Psoas muscle (tissue), 8 donors: Measurements from ENCODE around the gene RXFP4. TPM values are rescaled to one million over a fixed set of nuclear protein-coding genes. Genes with fewer than 3 reads are reported as not detected.

Source experiments
- ATAC-seq, 4 donors: fragments of 200-7000 bp; cut with Tn5 transposase; one replicate each; pipeline ENCODE4 v1.9.1; 2020; ENCODE audit warnings: moderate library complexity in 3 of 4, mild to moderate bottlenecking in 2 of 4
- DNase-seq, 2 donors: peaks; one replicate each; pipeline ENCODE4 v3.0.0-alpha.2; 2020
- H3K27ac ChIP-seq: fragments of 200-600 bp; one replicate; pipeline ENCODE4 v1.8.0; 2022
- H3K27me3 ChIP-seq, 3 donors: fragments of 200-600 bp in 1 of 3; one replicate each; pipeline versions ENCODE4 v1.6.1 to v1.8.0; 2013 to 2022; ENCODE audit warnings: low read length in 2 of 3, mild to moderate bottlenecking in 2 of 3, moderate library complexity in 1 of 3; ENCODE audit not compliant: insufficient read depth in 3 of 3
- H3K36me3 ChIP-seq, 2 donors: fragments of 200-600 bp in 1 of 2; one replicate each; pipeline versions ENCODE4 v1.6.1 to v1.8.0; 2013 to 2022; ENCODE audit warnings: low read depth in 1 of 2, mild to moderate bottlenecking in 1 of 2, moderate library complexity in 1 of 2; ENCODE audit not compliant: insufficient read depth in 1 of 2
- H3K4me1 ChIP-seq: fragments of 200-600 bp; one replicate; pipeline ENCODE4 v1.8.0; 2022
- H3K4me3 ChIP-seq: fragments of 200-600 bp; one replicate; pipeline ENCODE4 v1.8.0; 2022; ENCODE audit warnings: mild to moderate bottlenecking
- H3K9me3 ChIP-seq: fragments of 200-600 bp; one replicate; pipeline ENCODE4 v1.8.0; 2022
- WGBS, 3 donors: extraction: QIAGEN DNeasy Blood & Tissue Kit; methylation state at CpG; one replicate each; pipeline versions ENCODE4 v1.1.6 to v1.1.7; 2013; 5-methylcytosine and 5-hydroxymethylcytosine counted together
- intact Hi-C, 2 donors: fragments of 100-400 bp; cut with DNase I; formaldehyde crosslinking; loops; one replicate each; pipeline versions ENCODE4 v1.11.0 to v1.14.2; 2022
- polyA plus RNA-seq, 3 donors: library from polyadenylated mRNA; stranded (reverse); fragments of 200-250 nt; gene quantifications; one replicate each; pipeline ENCODE4 v1.2.3, GENCODE V29; 2013
- total RNA-seq, 4 donors: library from RNA; stranded (reverse); fragmentation: NEBNext Ultra II Directional in 2 of 4; extraction: Animal tissue kit (Norgen Biotek cat#: 25700) in 2 of 4; gene quantifications; one replicate each; pipeline versions ENCODE4 v1.2.1 to v1.2.4, GENCODE V29; 2021 to 2023
- TF ChIP-seq, protein P1 (sequence below): fragments of 200-600 bp; IDR thresholded peaks from one replicate; pipeline ENCODE4 v1.8.0; 2022; ENCODE audit warnings: antibody characterized with exemption
- donor health status: healthy with polysubstance abuse.
- donor health status: DM: no; HTN: no; CAD: no; lungs with moderate emphysema.
- donor health status: Bipolar disorder and iron deficiency.
- donor health status: healthy.
- donor health status: DM: yes; HTN: yes; CAD: no.
- donor health status: DM: no; HTN: no; CAD: no.
- donor health status: DM: no; HTN: no; CAD: no.
- donor health status: DM: yes; HTN: yes; CAD: no.

RXFP4 gene
- total and polyA plus RNA-seq, 7 donors: not detected

DNA sequence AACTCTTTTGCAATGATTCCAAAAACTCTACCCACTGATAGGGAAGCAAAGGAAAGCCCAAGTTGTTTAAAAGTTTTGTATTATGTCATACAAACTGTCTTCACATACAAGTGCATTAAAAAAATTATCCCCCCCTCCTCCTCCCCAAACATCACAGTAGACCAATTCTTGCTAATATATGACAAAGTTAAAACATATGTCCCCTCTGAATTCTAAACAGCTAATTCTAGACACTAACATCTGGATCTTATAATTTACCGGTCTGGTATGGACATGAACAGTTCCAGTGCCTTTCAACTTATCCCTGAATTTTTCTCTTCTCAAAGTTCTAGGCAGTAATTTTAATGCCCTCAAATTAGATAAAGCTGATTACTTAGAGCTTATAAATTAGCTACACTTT is 43.7 kb upstream of the RXFP4 start:
- peaks cover 10% of the 10 kb centered on the region for H3K4me1 ChIP-seq
- 77 to 92% (median 87%) methylated on average over 1 of the region's 1 CpG for WGBS, 3 donors
- H3K36me3 ChIP-seq: peaks cover 0 to 72% of the 10 kb centered on the region in 2 donors
- intact Hi-C loops: loop anchor here in 1 of 2 donors (10.0 kb wide), 1 partner anchor 543 kb away; no protein-coding TSS in a partner anchor
- TF ChIP-seq, protein P1, sequence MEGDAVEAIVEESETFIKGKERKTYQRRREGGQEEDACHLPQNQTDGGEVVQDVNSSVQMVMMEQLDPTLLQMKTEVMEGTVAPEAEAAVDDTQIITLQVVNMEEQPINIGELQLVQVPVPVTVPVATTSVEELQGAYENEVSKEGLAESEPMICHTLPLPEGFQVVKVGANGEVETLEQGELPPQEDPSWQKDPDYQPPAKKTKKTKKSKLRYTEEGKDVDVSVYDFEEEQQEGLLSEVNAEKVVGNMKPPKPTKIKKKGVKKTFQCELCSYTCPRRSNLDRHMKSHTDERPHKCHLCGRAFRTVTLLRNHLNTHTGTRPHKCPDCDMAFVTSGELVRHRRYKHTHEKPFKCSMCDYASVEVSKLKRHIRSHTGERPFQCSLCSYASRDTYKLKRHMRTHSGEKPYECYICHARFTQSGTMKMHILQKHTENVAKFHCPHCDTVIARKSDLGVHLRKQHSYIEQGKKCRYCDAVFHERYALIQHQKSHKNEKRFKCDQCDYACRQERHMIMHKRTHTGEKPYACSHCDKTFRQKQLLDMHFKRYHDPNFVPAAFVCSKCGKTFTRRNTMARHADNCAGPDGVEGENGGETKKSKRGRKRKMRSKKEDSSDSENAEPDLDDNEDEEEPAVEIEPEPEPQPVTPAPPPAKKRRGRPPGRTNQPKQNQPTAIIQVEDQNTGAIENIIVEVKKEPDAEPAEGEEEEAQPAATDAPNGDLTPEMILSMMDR: no peak
- DNase-seq: no peak
- no peaks in the 10 kb centered on the region for H3K27me3 ChIP-seq
- H3K4me3 ChIP-seq: no peak overlapping the region
- no peak overlapping the region for H3K27ac ChIP-seq
- ATAC-seq: no peak
- H3K9me3 ChIP-seq: no peaks in the 10 kb centered on the region

- Histone ChIP-seq H3K4me3 (no peak overlapping the region), H3K9me3 (no peaks in the 10 kb centered on the region), H3K4me1 (peaks cover 2% of the 10 kb centered on the region), H3K27ac (no peak overlapping the region), H3K27me3 (no peaks in the 10 kb centered on the region), H3K36me3 (peaks cover 0 to 83% of the 10 kb centered on the region in 2 donors)
- 79 to 84% (median 81%) methylated on average over 2 of the region's 2 CpGs for WGBS, 3 donors
- TF ChIP-seq, protein P1: no peak
- DNase-seq (no peak), ATAC-seq (no peak)
- intact Hi-C loops: loop anchor here in 1 of 2 donors (10.0 kb wide), 1 partner anchor 544 kb away; no protein-coding TSS in a partner anchor
Measured at GRCh38 chr1:155898888-155899287, 42.5 kb upstream of the RXFP4 start.

- Histone ChIP-seq H3K4me1 (no peaks in the 10 kb centered on the region), H3K36me3 (peaks cover 4 to 91% of the 10 kb centered on the region in 2 donors), H3K27ac (no peak overlapping the region), H3K9me3 (no peaks in the 10 kb centered on the region), H3K4me3 (no peak overlapping the region), H3K27me3 (no peaks in the 10 kb centered on the region)
- intact Hi-C loops: loop anchor here in 1 of 2 donors (10.0 kb wide), 1 partner anchor 545 kb away; no protein-coding TSS in a partner anchor
- 89 to 91% (median 90%) methylated on average over 2 of the region's 2 CpGs for WGBS, 3 donors
- ATAC-seq (no peak), DNase-seq (no peak)
- TF ChIP-seq, protein P1: no peak
Measured at GRCh38 chr1:155899683-155900082, 41.8 kb upstream of the RXFP4 start.

DNA sequence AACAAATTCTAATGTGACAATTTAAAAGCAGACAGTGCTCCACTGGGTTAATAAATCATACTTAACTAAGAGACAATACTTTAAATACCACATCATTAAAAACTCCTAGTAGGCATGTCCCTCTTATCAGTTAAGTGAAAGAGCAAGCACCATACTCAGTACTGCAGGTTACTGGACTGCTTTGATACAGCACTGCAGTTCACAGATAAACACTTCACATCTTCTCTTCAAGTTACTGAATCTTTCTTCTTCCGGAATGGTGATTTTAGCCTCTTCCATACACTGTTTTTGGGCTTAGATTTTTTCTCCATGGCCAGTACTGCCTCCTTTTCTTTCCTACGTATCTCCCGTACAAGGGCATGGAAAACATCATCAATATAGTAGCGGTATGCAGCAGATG is 41.3 kb upstream of the RXFP4 start:
- DNase-seq (no peak), ATAC-seq (no peak)
- no peak overlapping the region for H3K27ac ChIP-seq
- H3K4me1 ChIP-seq: no peaks in the 10 kb centered on the region
- no peaks in the 10 kb centered on the region for H3K27me3 ChIP-seq
- H3K36me3 ChIP-seq: peaks cover 6 to 96% of the 10 kb centered on the region in 2 donors
- no peak overlapping the region for H3K4me3 ChIP-seq
- TF ChIP-seq, protein P1: no peak
- no peaks in the 10 kb centered on the region for H3K9me3 ChIP-seq
- 81 to 92% (median 84%) methylated on average over 4 of the region's 4 CpGs for WGBS, 3 donors
- intact Hi-C loops: no loop called here

DNA sequence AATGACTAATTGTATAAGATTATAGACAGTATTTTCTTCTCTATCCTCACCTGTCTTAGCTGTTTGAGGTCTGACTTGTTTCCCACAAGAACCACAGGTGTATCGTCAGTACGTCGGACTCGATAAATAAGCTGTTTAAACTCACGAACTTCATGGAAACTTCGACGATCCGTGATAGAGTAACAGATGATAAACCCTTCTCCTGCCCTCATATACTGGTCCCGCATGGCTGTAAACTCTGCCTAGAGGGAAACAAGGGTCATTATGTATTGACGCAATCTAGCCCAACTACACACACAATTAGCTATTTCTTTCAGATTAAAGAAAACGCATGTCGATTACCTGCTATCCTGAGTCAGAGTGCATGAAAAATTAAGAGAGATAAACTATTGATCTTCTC is 37.2 kb upstream of the RXFP4 start:
- no peak for DNase-seq
- Histone ChIP-seq H3K27ac (no peak overlapping the region), H3K4me1 (no peaks in the 10 kb centered on the region), H3K27me3 (no peaks in the 10 kb centered on the region), H3K4me3 (no peak overlapping the region), H3K36me3 (peaks cover 6 to 100% of the 10 kb centered on the region in 2 donors), H3K9me3 (no peaks in the 10 kb centered on the region)
- TF ChIP-seq, protein P1: no peak
- 94 to 95% (median 94%) methylated on average over 12 of the region's 12 CpGs for WGBS, 3 donors
- ATAC-seq: no peak
- intact Hi-C loops: no loop called here
